Upper lobe of left lung (tissue), 6 donors: ENCODE results near the gene UBAP1. TPM values are rescaled to one million over a fixed set of nuclear protein-coding genes. Genes with fewer than 3 reads are reported as not detected.
"Not testable (repeated sequence)": the region's sequence is repeated elsewhere in the genome, so short reads cannot be mapped to it uniquely, and the experiment has no call there.

Source experiments
- ATAC-seq, 2 donors: fragments of 200-7000 bp; cut with Tn5 transposase; one replicate each; pipeline ENCODE4 v1.9.1; 2022; ENCODE audit warnings: mild to moderate bottlenecking in 2 of 2, moderate library complexity in 2 of 2; ENCODE audit not compliant: low FRiP score in 2 of 2
- DNase-seq, 2 donors: peaks; one replicate each; pipeline ENCODE4 v3.0.0-alpha.2; 2019 to 2020
- H3K27ac ChIP-seq, 4 donors: fragments of 200-600 bp; sonication (generic); one replicate each; pipeline ENCODE4 v1.5.1; 2016 to 2019
- H3K27me3 ChIP-seq, 4 donors: fragments of 200-600 bp; sonication (generic); one replicate each; pipeline ENCODE4 v1.5.1; 2017 to 2019
- H3K36me3 ChIP-seq, 4 donors: fragments of 200-600 bp; sonication (generic); one replicate each; pipeline ENCODE4 v1.5.1; 2016 to 2019
- H3K4me1 ChIP-seq, 4 donors: fragments of 200-600 bp; sonication (generic); one replicate each; pipeline ENCODE4 v1.5.1; 2018 to 2019
- H3K4me3 ChIP-seq, 4 donors: fragments of 200-600 bp; sonication (generic); one replicate each; pipeline ENCODE4 v1.5.1; 2017 to 2019; ENCODE audit warnings: mild to moderate bottlenecking in 2 of 4, moderate library complexity in 1 of 4
- H3K9me3 ChIP-seq, 4 donors: fragments of 200-600 bp; sonication (generic); one replicate each; pipeline ENCODE4 v1.5.1; 2018 to 2019
- CTCF ChIP-seq, 6 experiments: fragments of 450-650 bp in 4 of 6; fragments of 200-600 bp in 2 of 6; sonication (generic) in 2 of 6; IDR thresholded peaks; one replicate each; pipeline ENCODE4 v1.5.1; 2016 to 2019; ENCODE audit warnings: antibody characterized with exemption in 6 of 6
- EP300 ChIP-seq, 4 donors: sonication (generic); formaldehyde crosslinking; IDR thresholded peaks; one replicate each; pipeline ENCODE4 v1.5.1; 2017; ENCODE audit warnings: antibody characterized with exemption in 4 of 4, control low read depth in 2 of 4
- POLR2A ChIP-seq, 4 donors: fragments of 450-650 bp; IDR thresholded peaks; one replicate each; pipeline ENCODE4 v1.5.1; 2016 to 2017; ENCODE audit warnings: antibody characterized with exemption in 4 of 4, mild to moderate bottlenecking in 2 of 4
- POLR2AphosphoS5 ChIP-seq, 2 donors: sonication (generic); formaldehyde crosslinking; IDR thresholded peaks; one replicate each; pipeline ENCODE4 v1.5.1; 2017; ENCODE audit warnings: antibody characterized with exemption in 2 of 2
- WGBS, 2 donors: methylation state at CpG; one replicate each; pipeline ENCODE4 v1.1.5; 2017 to 2018; 5-methylcytosine and 5-hydroxymethylcytosine counted together
- total RNA-seq, 6 donors: library from RNA; depleted of rRNA in 4 of 6; stranded (reverse); fragments of >200 nt in 4 of 6; gene quantifications; one replicate each; pipeline versions ENCODE4 v1.1.0 to v1.2.1, GENCODE V29; 2016 to 2021
- donor health status: DM: no; HTN: no; CAD: no; lungs with moderate emphysema.
- donor health status: DM: no; HTN: yes; CAD: no; lungs with severe emphysema.

The UBAP1 gene
- total RNA-seq, 6 donors from 2014 or later, result 37.7 to 62.2 (median 48.1) TPM

- ATAC-seq (peak in 1 of 2 donors; percentile 18), DNase-seq (no peak)
- Histone ChIP-seq H3K27me3 (no peaks in the 10 kb centered on the region), H3K4me1 (peaks cover 26 to 43% (median 33%) of the 10 kb centered on the region in 4 donors), H3K27ac (no peak overlapping the region), H3K4me3 (no peak overlapping the region), H3K36me3 (peaks cover 0 to under 1% (median 0%) of the 10 kb centered on the region in 4 donors), H3K9me3 (no peaks in the 10 kb centered on the region)
- 61 to 67% methylated on average over 5 of the region's 5 CpGs for WGBS, 2 donors
- peak in 3 of 6 experiments; percentile 9 to 20 (median 12) for TF ChIP-seq CTCF (IDR thresholded peaks at IDR 0.05)
- TF ChIP-seq POLR2AphosphoS5 (IDR thresholded peaks at IDR 0.05), result no peak
Observed at GRCh38 chr9:34190996-34191892, 12.4 kb downstream of the UBAP1 start.

- no peaks in the 10 kb centered on the region for H3K27me3 ChIP-seq
- no peak overlapping the region for H3K27ac ChIP-seq
- TF ChIP-seq POLR2A (IDR thresholded peaks at IDR 0.05) (no peak), POLR2AphosphoS5 (IDR thresholded peaks at IDR 0.05) (no peak)
- no peak overlapping the region for H3K4me3 ChIP-seq
- no peaks in the 10 kb centered on the region for H3K9me3 ChIP-seq
- ATAC-seq, result no peak
- H3K4me1 ChIP-seq, result peaks cover 11 to 27% (median 18%) of the 10 kb centered on the region in 4 donors
- 74 to 90% methylated on average over 1 of the region's 1 CpG for WGBS, 2 donors
- DNase-seq, result no peak
- peaks cover 0 to 9% (median 2%) of the 10 kb centered on the region in 4 donors for H3K36me3 ChIP-seq
Observed at GRCh38 chr9:34195143-34195542, 16.3 kb downstream of the UBAP1 start.

- WGBS, 2 donors, result 96 to 97% methylated on average over 4 of the region's 4 CpGs
- H3K27ac ChIP-seq, H3K27me3 ChIP-seq, H3K9me3 ChIP-seq, DNase-seq, H3K4me3 ChIP-seq, ATAC-seq: not testable (repeated sequence)
- Histone ChIP-seq H3K36me3 (peaks cover 0 to 19% (median 10%) of the 10 kb centered on the region in 4 donors), H3K4me1 (peaks cover 4 to 20% (median 13%) of the 10 kb centered on the region in 4 donors)
Observed at GRCh38 chr9:34197286-34197685, 18.4 kb downstream of the UBAP1 start.

GRCh38 chr9:34197756-34198711, 19.2 kb downstream of the UBAP1 start:
- H3K27me3 ChIP-seq, result no peaks in the 10 kb centered on the region
- WGBS, 2 donors, result 75 to 89% methylated on average over 4 to 6 of the region's 6 CpGs
- peaks cover 4 to 22% (median 12%) of the 10 kb centered on the region in 4 donors for H3K4me1 ChIP-seq
- no peak for TF ChIP-seq POLR2A (IDR thresholded peaks at IDR 0.05)
- no peak for TF ChIP-seq EP300 (IDR thresholded peaks at IDR 0.05)
- TF ChIP-seq POLR2AphosphoS5 (IDR thresholded peaks at IDR 0.05), result no peak
- no peak for TF ChIP-seq CTCF (IDR thresholded peaks at IDR 0.05)
- no peak overlapping the region for H3K4me3 ChIP-seq
- DNase-seq, result no peak
- ATAC-seq, result peak in 1 of 2 donors; percentile 61
- H3K36me3 ChIP-seq, result peaks cover 0 to 19% (median 10%) of the 10 kb centered on the region in 4 donors
- no peak overlapping the region for H3K27ac ChIP-seq
- no peaks in the 10 kb centered on the region for H3K9me3 ChIP-seq

GRCh38 chr9:34200092-34200491, 21.2 kb downstream of the UBAP1 start:
- Histone ChIP-seq H3K36me3 (peaks cover 0 to 19% (median 10%) of the 10 kb centered on the region in 4 donors), H3K4me3 (no peak overlapping the region), H3K27ac (no peak overlapping the region), H3K27me3 (no peaks in the 10 kb centered on the region), H3K9me3 (no peaks in the 10 kb centered on the region), H3K4me1 (peaks cover 4 to 41% (median 25%) of the 10 kb centered on the region in 4 donors)
- no peak for TF ChIP-seq CTCF (IDR thresholded peaks at IDR 0.05)
- TF ChIP-seq POLR2A (IDR thresholded peaks at IDR 0.05), result no peak
- no peak for TF ChIP-seq EP300 (IDR thresholded peaks at IDR 0.05)
- TF ChIP-seq POLR2AphosphoS5 (IDR thresholded peaks at IDR 0.05), result no peak
- DNase-seq (no peak), ATAC-seq (no peak)
- 90 to 93% methylated on average over 2 of the region's 2 CpGs for WGBS, 2 donors
